Activated CD4-positive, alpha-beta T cell treated with anti-CD3 and anti-CD28 coated beads for 36 hours (primary cell): ENCODE results near the gene CMTM5. TPM values are rescaled to one million over a fixed set of nuclear protein-coding genes. Genes with fewer than 3 reads are reported as not detected.
A peak's percentile ranks its signal among the peaks of the same experiment; 100 is the strongest.

Source experiments
- ATAC-seq: fragments of 200-7000 bp; cut with Tn5 transposase; one replicate; pipeline ENCODE4 v1.10.0; 2021; ENCODE audit warnings: mild to moderate bottlenecking, moderate library complexity
- CTCF ChIA-PET: fragments of 350-600 bp; sonication (Branson Sonifier 250); formaldehyde crosslinking; loops from one replicate; lab custom pipeline; 2021; ENCODE audit warnings: antibody characterized with exemption; lab: Charles Lee
- POLR2A ChIA-PET: fragments of 350-600 bp; sonication (Branson Sonifier 250); formaldehyde crosslinking; loops from one replicate; lab custom pipeline; 2021; ENCODE audit warnings: antibody characterized with exemption, inconsistent platforms; lab: Charles Lee
- DNase-seq: peaks from one replicate; pipeline ENCODE4 v3.0.0-alpha.2; 2020
- H3K27ac Mint-ChIP-seq: one replicate; pipeline ENCODE4 v1.8.0; 2021; ENCODE audit warnings: mixed read lengths
- H3K27me3 Mint-ChIP-seq: one replicate; pipeline ENCODE4 v1.8.0; 2021; ENCODE audit warnings: mixed read lengths
- H3K36me3 Mint-ChIP-seq: one replicate; pipeline ENCODE4 v1.8.0; 2021; ENCODE audit warnings: low read depth, mixed read lengths
- H3K4me1 Mint-ChIP-seq: one replicate; pipeline ENCODE4 v1.8.0; 2021; ENCODE audit warnings: mixed read lengths
- H3K4me3 Mint-ChIP-seq: one replicate; pipeline ENCODE4 v1.8.0; 2021; ENCODE audit warnings: mild to moderate bottlenecking, moderate library complexity, mixed read lengths
- H3K9me3 Mint-ChIP-seq: one replicate; pipeline ENCODE4 v1.8.0; 2021; ENCODE audit warnings: low read depth, mixed read lengths
- intact Hi-C, 2 experiments: fragments of 100-400 bp; cut with DNase I in 1 of 2; cut with micrococcal nuclease in 1 of 2; formaldehyde crosslinking; loops; one replicate each; pipeline versions ENCODE4 v1.14.2 to v1.15.1; 2022 to 2024; cut with DNase I, micrococcal nuclease
- total RNA-seq, 2 experiments: library from RNA; stranded (reverse); gene quantifications; one replicate each; pipeline ENCODE4 v1.2.3, GENCODE V29; 2021

Gene CMTM5
- not detected for total RNA-seq

- Mint-ChIP-seq H3K4me1 (no peaks in the 10 kb centered on the region), H3K27ac (no peak within 1 kb of the TSS), H3K36me3 (no peaks in the 10 kb centered on the region), H3K4me3 (no peak within 1 kb of the TSS), H3K27me3 (no peaks in the 10 kb centered on the region), H3K9me3 (no peaks in the 10 kb centered on the region)
- intact Hi-C loops = no loop called here
- DNase-seq = peak; percentile 1
- ATAC-seq = no peak
- ChIA-PET CTCF (interaction anchor here (0.6 to 1.8 kb wide), 7 partner anchors 9 to 255 kb away, joined by 3 to 5 read pairs (median 3); no protein-coding TSS in a partner anchor), POLR2A (no interaction called here)
Observed at GRCh38 chr14:23376482-23377197, at the start of gene CMTM5. Gene CMTM5 (plus strand): TSS chr14:23377046. CDS start chr14:23377252, 206 bp downstream.

GRCh38 chr14:23327947-23328744 is 48.7 kb upstream of the CMTM5 start:
- POLR2A ChIA-PET = no interaction called here
- Mint-ChIP-seq H3K36me3 (peaks cover 19% of the 10 kb centered on the region), H3K27me3 (no peaks in the 10 kb centered on the region), H3K4me3 (no peak overlapping the region), H3K9me3 (no peaks in the 10 kb centered on the region), H3K27ac (no peak overlapping the region), H3K4me1 (peaks cover 6% of the 10 kb centered on the region)
- CTCF ChIA-PET = interaction anchor here (1.1 to 2.5 kb wide), 6 partner anchors 12 to 133 kb away, joined by 3 to 24 read pairs (median 4); partner anchors contain the start of gene SLC22A17
- DNase-seq = peak; percentile 82
- intact Hi-C loops = loop anchor here (1.0 to 2.0 kb wide), 3 partner anchors 52 to 234 kb away; no protein-coding TSS in a partner anchor
- peak; percentile 92 for ATAC-seq

- POLR2A ChIA-PET = no interaction called here
Observed at GRCh38 chr14:23335623-23336022, 41.2 kb upstream of the CMTM5 start.

GRCh38 chr14:23339506-23340268 is 37.2 kb upstream of the CMTM5 start:
- Mint-ChIP-seq H3K27ac (no peak overlapping the region), H3K4me3 (no peak overlapping the region), H3K27me3 (peaks cover 9% of the 10 kb centered on the region), H3K9me3 (no peaks in the 10 kb centered on the region), H3K4me1 (no peaks in the 10 kb centered on the region), H3K36me3 (no peaks in the 10 kb centered on the region)
- DNase-seq (no peak), ATAC-seq (no peak)
- intact Hi-C loops = no loop called here
- POLR2A ChIA-PET = interaction anchor here (0.6 kb wide), 1 partner anchor 15 kb away, joined by 7 read pairs; no protein-coding TSS in a partner anchor
- CTCF ChIA-PET = interaction anchor here (0.6 to 1.6 kb wide), 4 partner anchors 13 to 220 kb away, joined by 3 to 4 read pairs (median 4); no protein-coding TSS in a partner anchor

More at GRCh38 chr14:23335623-23336022, 41.2 kb upstream of the CMTM5 start:
- intact Hi-C loops = no loop called here
- no peaks in the 10 kb centered on the region for H3K9me3 Mint-ChIP-seq
- no peaks in the 10 kb centered on the region for H3K4me1 Mint-ChIP-seq
- peaks cover 11% of the 10 kb centered on the region for H3K27me3 Mint-ChIP-seq
- H3K36me3 Mint-ChIP-seq = no peaks in the 10 kb centered on the region
- CTCF ChIA-PET = interaction anchor here (0.6 to 1.2 kb wide), 6 partner anchors 9 to 481 kb away, joined by 3 to 4 read pairs (median 3); no protein-coding TSS in a partner anchor
- no peak overlapping the region for H3K27ac Mint-ChIP-seq
- no peak overlapping the region for H3K4me3 Mint-ChIP-seq
- no peak for ATAC-seq
- DNase-seq = no peak

GRCh38 chr14:23344481-23344880 is 32.4 kb upstream of the CMTM5 start:
- no peaks in the 10 kb centered on the region for H3K4me1 Mint-ChIP-seq
- ATAC-seq (no peak), DNase-seq (no peak)
- H3K27me3 Mint-ChIP-seq = no peaks in the 10 kb centered on the region
- no peak overlapping the region for H3K4me3 Mint-ChIP-seq
- ChIA-PET POLR2A (no interaction called here), CTCF (interaction anchor here (1.0 to 2.1 kb wide), 4 partner anchors 10 to 36 kb away, joined by 3 to 8 read pairs (median 6); no protein-coding TSS in a partner anchor)
- H3K9me3 Mint-ChIP-seq = no peaks in the 10 kb centered on the region
- H3K36me3 Mint-ChIP-seq = no peaks in the 10 kb centered on the region
- H3K27ac Mint-ChIP-seq = no peak overlapping the region
- intact Hi-C loops = no loop called here

GRCh38 chr14:23345987-23346692 is 30.7 kb upstream of the CMTM5 start:
- Mint-ChIP-seq H3K27me3 (peaks cover 10% of the 10 kb centered on the region), H3K36me3 (no peaks in the 10 kb centered on the region), H3K27ac (no peak overlapping the region), H3K9me3 (no peaks in the 10 kb centered on the region), H3K4me3 (no peak overlapping the region), H3K4me1 (peaks cover under 1% of the 10 kb centered on the region)
- DNase-seq (no peak), ATAC-seq (no peak)
- intact Hi-C loops = no loop called here
- POLR2A ChIA-PET = no interaction called here
- CTCF ChIA-PET = interaction anchor here (0.7 to 2.1 kb wide), 6 partner anchors 13 to 54 kb away, joined by 3 to 8 read pairs (median 4); no protein-coding TSS in a partner anchor

- POLR2A ChIA-PET = no interaction called here
- H3K4me3 Mint-ChIP-seq = no peak overlapping the region
- H3K4me1 Mint-ChIP-seq = peaks cover 3% of the 10 kb centered on the region
- CTCF ChIA-PET = interaction anchor here (0.7 to 2.1 kb wide), 3 partner anchors 12 to 55 kb away, joined by 3 to 8 read pairs (median 5); no protein-coding TSS in a partner anchor
- H3K27ac Mint-ChIP-seq = no peak overlapping the region
- no peaks in the 10 kb centered on the region for H3K9me3 Mint-ChIP-seq
- DNase-seq = no peak
- intact Hi-C loops = no loop called here
- peaks cover 14% of the 10 kb centered on the region for H3K27me3 Mint-ChIP-seq
- ATAC-seq = no peak
- H3K36me3 Mint-ChIP-seq = no peaks in the 10 kb centered on the region
Observed at GRCh38 chr14:23346693-23347405, 30.0 kb upstream of the CMTM5 start.

- intact Hi-C loops = no loop called here
- no peak overlapping the region for H3K4me3 Mint-ChIP-seq
- DNase-seq = no peak
- H3K9me3 Mint-ChIP-seq = no peaks in the 10 kb centered on the region
- H3K27me3 Mint-ChIP-seq = peaks cover 14% of the 10 kb centered on the region
- no peak for ATAC-seq
- no peak overlapping the region for H3K27ac Mint-ChIP-seq
- peaks cover 3% of the 10 kb centered on the region for H3K4me1 Mint-ChIP-seq
- POLR2A ChIA-PET = no interaction called here
- CTCF ChIA-PET = interaction anchor here (0.6 kb wide), 1 partner anchor 12 kb away, joined by 4 read pairs; no protein-coding TSS in a partner anchor
- no peaks in the 10 kb centered on the region for H3K36me3 Mint-ChIP-seq
Observed at GRCh38 chr14:23347406-23348296, 29.2 kb upstream of the CMTM5 start.

- H3K27me3 Mint-ChIP-seq = peaks cover 18% of the 10 kb centered on the region
- ATAC-seq (no peak), DNase-seq (no peak)
- no peak overlapping the region for H3K4me3 Mint-ChIP-seq
- H3K4me1 Mint-ChIP-seq = peaks cover 8% of the 10 kb centered on the region
- intact Hi-C loops = no loop called here
- no peak overlapping the region for H3K27ac Mint-ChIP-seq
- POLR2A ChIA-PET = no interaction called here
- CTCF ChIA-PET = no interaction called here
- no peaks in the 10 kb centered on the region for H3K9me3 Mint-ChIP-seq
- H3K36me3 Mint-ChIP-seq = no peaks in the 10 kb centered on the region
Observed at GRCh38 chr14:23348297-23348655, 28.6 kb upstream of the CMTM5 start.
